Measurements from ENCODE around the gene WDR5. TPM values are rescaled to one million over a fixed set of nuclear protein-coding genes. Genes with fewer than 3 reads are reported as not detected.

Gene WDR5
- total and polyA plus RNA-seq, 2 of the 13 experiments (the other 11 are each of a cell fraction or from before 2014, with no cell fraction given): 34.3 TPM

GRCh38 chr9:134135343-134136117 is at the start of gene WDR5 (continued):
- TF ChIP-seq HIC2 (CRISPR knock-in tag; IDR thresholded peaks at IDR 0.05; ENCODE audit: low read depth) (peak; percentile 42; the same call in 1 of the 2 replicates), SKIL (CRISPR knock-in tag; IDR thresholded peaks at IDR 0.05; ENCODE audit: borderline replicate concordance) (no peak), ZNF3 (CRISPR knock-in tag; IDR thresholded peaks at IDR 0.05) (no peak), SALL2 (CRISPR knock-in tag; IDR thresholded peaks at IDR 0.05) (no peak), CBFB (CRISPR knock-in tag; IDR thresholded peaks at IDR 0.05) (0 out of 2 replicates have a peak, but pooled peaks have one; percentile 11), SMAD3 (CRISPR knock-in tag; IDR thresholded peaks at IDR 0.05) (0 out of 2 replicates have a peak, but pooled peaks have one; percentile 62), ZSCAN5A (CRISPR knock-in tag; IDR thresholded peaks at IDR 0.05; ENCODE audit: borderline replicate concordance) (no peak), SMAD1 (CRISPR knock-in tag; IDR thresholded peaks at IDR 0.05; ENCODE audit: borderline replicate concordance, low read depth) (peak; percentile 84; the same call in 1 of the 2 replicates), ZNF124 (CRISPR knock-in tag; IDR thresholded peaks at IDR 0.05) (peak; percentile 15; the same call in 1 of the 2 replicates), SKI (IDR thresholded peaks at IDR 0.05; ENCODE audit: partially characterized antibody) (peak; percentile 11), POLR2A (IDR thresholded peaks at IDR 0.05; ENCODE audit: insufficient read depth in 1 of 2, low read depth in 2 of 2, low read length in 2 of 2) (peak in 1 of 2 experiments; percentile 20; a peak in 1 of 4 replicates)
- TF ChIP-seq, protein P1, sequence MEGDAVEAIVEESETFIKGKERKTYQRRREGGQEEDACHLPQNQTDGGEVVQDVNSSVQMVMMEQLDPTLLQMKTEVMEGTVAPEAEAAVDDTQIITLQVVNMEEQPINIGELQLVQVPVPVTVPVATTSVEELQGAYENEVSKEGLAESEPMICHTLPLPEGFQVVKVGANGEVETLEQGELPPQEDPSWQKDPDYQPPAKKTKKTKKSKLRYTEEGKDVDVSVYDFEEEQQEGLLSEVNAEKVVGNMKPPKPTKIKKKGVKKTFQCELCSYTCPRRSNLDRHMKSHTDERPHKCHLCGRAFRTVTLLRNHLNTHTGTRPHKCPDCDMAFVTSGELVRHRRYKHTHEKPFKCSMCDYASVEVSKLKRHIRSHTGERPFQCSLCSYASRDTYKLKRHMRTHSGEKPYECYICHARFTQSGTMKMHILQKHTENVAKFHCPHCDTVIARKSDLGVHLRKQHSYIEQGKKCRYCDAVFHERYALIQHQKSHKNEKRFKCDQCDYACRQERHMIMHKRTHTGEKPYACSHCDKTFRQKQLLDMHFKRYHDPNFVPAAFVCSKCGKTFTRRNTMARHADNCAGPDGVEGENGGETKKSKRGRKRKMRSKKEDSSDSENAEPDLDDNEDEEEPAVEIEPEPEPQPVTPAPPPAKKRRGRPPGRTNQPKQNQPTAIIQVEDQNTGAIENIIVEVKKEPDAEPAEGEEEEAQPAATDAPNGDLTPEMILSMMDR (CRISPR knock-in tag; IDR thresholded peaks at IDR 0.05): peak; percentile 59
- TF ChIP-seq, protein P2, sequence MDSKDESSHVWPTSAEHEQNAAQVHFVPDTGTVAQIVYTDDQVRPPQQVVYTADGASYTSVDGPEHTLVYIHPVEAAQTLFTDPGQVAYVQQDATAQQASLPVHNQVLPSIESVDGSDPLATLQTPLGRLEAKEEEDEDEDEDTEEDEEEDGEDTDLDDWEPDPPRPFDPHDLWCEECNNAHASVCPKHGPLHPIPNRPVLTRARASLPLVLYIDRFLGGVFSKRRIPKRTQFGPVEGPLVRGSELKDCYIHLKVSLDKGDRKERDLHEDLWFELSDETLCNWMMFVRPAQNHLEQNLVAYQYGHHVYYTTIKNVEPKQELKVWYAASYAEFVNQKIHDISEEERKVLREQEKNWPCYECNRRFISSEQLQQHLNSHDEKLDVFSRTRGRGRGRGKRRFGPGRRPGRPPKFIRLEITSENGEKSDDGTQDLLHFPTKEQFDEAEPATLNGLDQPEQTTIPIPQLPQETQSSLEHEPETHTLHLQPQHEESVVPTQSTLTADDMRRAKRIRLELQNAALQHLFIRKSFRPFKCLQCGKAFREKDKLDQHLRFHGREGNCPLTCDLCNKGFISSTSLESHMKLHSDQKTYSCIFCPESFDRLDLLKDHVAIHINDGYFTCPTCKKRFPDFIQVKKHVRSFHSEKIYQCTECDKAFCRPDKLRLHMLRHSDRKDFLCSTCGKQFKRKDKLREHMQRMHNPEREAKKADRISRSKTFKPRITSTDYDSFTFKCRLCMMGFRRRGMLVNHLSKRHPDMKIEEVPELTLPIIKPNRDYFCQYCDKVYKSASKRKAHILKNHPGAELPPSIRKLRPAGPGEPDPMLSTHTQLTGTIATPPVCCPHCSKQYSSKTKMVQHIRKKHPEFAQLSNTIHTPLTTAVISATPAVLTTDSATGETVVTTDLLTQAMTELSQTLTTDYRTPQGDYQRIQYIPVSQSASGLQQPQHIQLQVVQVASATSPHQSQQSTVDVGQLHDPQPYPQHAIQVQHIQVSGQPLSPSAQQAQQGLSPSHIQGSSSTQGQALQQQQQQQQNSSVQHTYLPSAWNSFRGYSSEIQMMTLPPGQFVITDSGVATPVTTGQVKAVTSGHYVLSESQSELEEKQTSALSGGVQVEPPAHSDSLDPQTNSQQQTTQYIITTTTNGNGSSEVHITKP (CRISPR knock-in tag; IDR thresholded peaks at IDR 0.05; ENCODE audit: low read depth): peak; percentile 97
- TF ChIP-seq, protein P3, sequence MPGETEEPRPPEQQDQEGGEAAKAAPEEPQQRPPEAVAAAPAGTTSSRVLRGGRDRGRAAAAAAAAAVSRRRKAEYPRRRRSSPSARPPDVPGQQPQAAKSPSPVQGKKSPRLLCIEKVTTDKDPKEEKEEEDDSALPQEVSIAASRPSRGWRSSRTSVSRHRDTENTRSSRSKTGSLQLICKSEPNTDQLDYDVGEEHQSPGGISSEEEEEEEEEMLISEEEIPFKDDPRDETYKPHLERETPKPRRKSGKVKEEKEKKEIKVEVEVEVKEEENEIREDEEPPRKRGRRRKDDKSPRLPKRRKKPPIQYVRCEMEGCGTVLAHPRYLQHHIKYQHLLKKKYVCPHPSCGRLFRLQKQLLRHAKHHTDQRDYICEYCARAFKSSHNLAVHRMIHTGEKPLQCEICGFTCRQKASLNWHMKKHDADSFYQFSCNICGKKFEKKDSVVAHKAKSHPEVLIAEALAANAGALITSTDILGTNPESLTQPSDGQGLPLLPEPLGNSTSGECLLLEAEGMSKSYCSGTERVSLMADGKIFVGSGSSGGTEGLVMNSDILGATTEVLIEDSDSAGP (CRISPR knock-in tag; IDR thresholded peaks at IDR 0.05; ENCODE audit: borderline replicate concordance): peak; percentile 99
